HPDE6-E6E7 (cell line): ENCODE results near the gene RABGAP1L.

Source experiments
- DNase-seq: peaks from one replicate; pipeline ENCODE4 v3.0.0; 2011; ENCODE audit warnings: missing footprints; ENCODE audit errors: extremely low spot score

Gene RABGAP1L

GRCh38 chr1:174746024-174746808 is 586.9 kb downstream of the RABGAP1L start:
- no peak for DNase-seq

GRCh38 chr1:174747613-174748012 is 588.3 kb downstream of the RABGAP1L start:
- DNase-seq: no peak

- DNase-seq: no peak
These were observed 589.3 kb downstream of the RABGAP1L start for GRCh38 chr1:174748586-174748985.

- no peak for DNase-seq
These were observed 593.8 kb downstream of the RABGAP1L start for GRCh38 chr1:174753131-174753530.

GRCh38 chr1:174761335-174761734 is 602.0 kb downstream of the RABGAP1L start:
- DNase-seq: no peak

GRCh38 chr1:174761901-174762585 is 602.7 kb downstream of the RABGAP1L start:
- DNase-seq: no peak

- DNase-seq: no peak
These were observed 604.9 kb downstream of the RABGAP1L start for GRCh38 chr1:174764191-174764590.

GRCh38 chr1:174766727-174767126 is 607.4 kb downstream of the RABGAP1L start:
- no peak for DNase-seq

GRCh38 chr1:174768516-174768915 is 609.2 kb downstream of the RABGAP1L start:
- DNase-seq: no peak

- DNase-seq: no peak
These were observed 609.6 kb downstream of the RABGAP1L start for GRCh38 chr1:174768949-174769348.

GRCh38 chr1:174769961-174770549 is 610.7 kb downstream of the RABGAP1L start:
- DNase-seq: peak; percentile 5

GRCh38 chr1:174775621-174776020 is 616.3 kb downstream of the RABGAP1L start:
- no peak for DNase-seq

GRCh38 chr1:174777262-174777661 is 617.9 kb downstream of the RABGAP1L start:
- DNase-seq: no peak

- no peak for DNase-seq
These were observed 626.2 kb downstream of the RABGAP1L start for GRCh38 chr1:174785510-174785909.

- DNase-seq: no peak
These were observed 627.0 kb downstream of the RABGAP1L start for GRCh38 chr1:174786358-174786757.

GRCh38 chr1:174786760-174787159 is 627.4 kb downstream of the RABGAP1L start:
- DNase-seq: no peak

GRCh38 chr1:174788981-174789380 is 629.7 kb downstream of the RABGAP1L start:
- peak; percentile 31 for DNase-seq

GRCh38 chr1:174789399-174789798 is 630.1 kb downstream of the RABGAP1L start:
- no peak for DNase-seq

- no peak for DNase-seq
These were observed 632.5 kb downstream of the RABGAP1L start for GRCh38 chr1:174791863-174792262.

GRCh38 chr1:174794861-174795260 is 635.5 kb downstream of the RABGAP1L start:
- no peak for DNase-seq

- peak; percentile 22 for DNase-seq
These were observed 636.5 kb downstream of the RABGAP1L start for GRCh38 chr1:174795806-174796205.

- DNase-seq: no peak
These were observed 638.1 kb downstream of the RABGAP1L start for GRCh38 chr1:174797398-174797797.

- DNase-seq: no peak
These were observed 639.8 kb downstream of the RABGAP1L start for GRCh38 chr1:174799136-174799479.
